Measurements from ENCODE around the gene CTNNBL1. TPM values are rescaled to one million over a fixed set of nuclear protein-coding genes. Genes with fewer than 3 reads are reported as not detected.

CTNNBL1 gene
- total RNA-seq, 4 donors from 2014 or later = 15.3 to 31.5 (median 27.2) TPM

GRCh38 chr20:37917461-37917860, 223.6 kb downstream of the CTNNBL1 start:
- Histone ChIP-seq H3K27me3 (peaks cover 0 to 95% (median 7%) of the 10 kb centered on the region in 4 donors), H3K27ac (no peak overlapping the region), H3K4me1 (peaks cover 7 to 23% (median 13%) of the 10 kb centered on the region in 3 donors), H3K36me3 (no peaks in the 10 kb centered on the region), H3K4me3 (no peak overlapping the region), H3K9me3 (no peaks in the 10 kb centered on the region)
- no peak for DNase-seq
- 66 to 67% methylated on average over 5 to 12 of the region's 12 CpGs for WGBS, 2 donors
- intact Hi-C loops (cut with DNase I) = no loop called here
- no peak for TF ChIP-seq POLR2A (IDR thresholded peaks at IDR 0.05)
- TF ChIP-seq CTCF (IDR thresholded peaks at IDR 0.05) = no peak

GRCh38 chr20:37918035-37918434, 224.2 kb downstream of the CTNNBL1 start:
- Histone ChIP-seq H3K27me3 (peaks cover 0 to 95% (median 7%) of the 10 kb centered on the region in 4 donors), H3K4me3 (no peak overlapping the region), H3K27ac (no peak overlapping the region), H3K9me3 (no peaks in the 10 kb centered on the region), H3K4me1 (peaks cover 7 to 23% (median 13%) of the 10 kb centered on the region in 3 donors), H3K36me3 (no peaks in the 10 kb centered on the region)
- intact Hi-C loops (cut with DNase I) = no loop called here
- DNase-seq = no peak
- TF ChIP-seq CTCF (IDR thresholded peaks at IDR 0.05) (no peak), POLR2A (IDR thresholded peaks at IDR 0.05) (no peak)
- 83 to 92% methylated on average over 4 to 6 of the region's 6 CpGs for WGBS, 2 donors

GRCh38 chr20:37919389-37920040, 225.7 kb downstream of the CTNNBL1 start:
- no peak for DNase-seq
- no peaks in the 10 kb centered on the region for H3K9me3 ChIP-seq
- H3K4me1 ChIP-seq = peaks cover 6 to 20% (median 13%) of the 10 kb centered on the region in 3 donors
- TF ChIP-seq CTCF (IDR thresholded peaks at IDR 0.05) (no peak), POLR2A (IDR thresholded peaks at IDR 0.05) (no peak)
- 45 to 55% methylated on average over 3 to 4 of the region's 5 CpGs for WGBS, 2 donors
- H3K4me3 ChIP-seq = no peak overlapping the region
- no peaks in the 10 kb centered on the region for H3K36me3 ChIP-seq
- peaks cover 0 to 88% (median 3%) of the 10 kb centered on the region in 4 donors for H3K27me3 ChIP-seq
- no peak overlapping the region for H3K27ac ChIP-seq
- intact Hi-C loops (cut with DNase I) = no loop called here

GRCh38 chr20:37920270-37920669, 226.4 kb downstream of the CTNNBL1 start:
- intact Hi-C loops (cut with DNase I) = no loop called here
- Histone ChIP-seq H3K27me3 (peaks cover 0 to 80% (median 0%) of the 10 kb centered on the region in 4 donors), H3K4me3 (no peak overlapping the region), H3K9me3 (no peaks in the 10 kb centered on the region), H3K27ac (no peak overlapping the region), H3K4me1 (peaks cover 0 to 13% (median 7%) of the 10 kb centered on the region in 3 donors), H3K36me3 (no peaks in the 10 kb centered on the region)
- TF ChIP-seq POLR2A (IDR thresholded peaks at IDR 0.05) (no peak), CTCF (IDR thresholded peaks at IDR 0.05) (no peak)
- DNase-seq = no peak
- WGBS, 2 donors = 34 to 100% methylated on average over 1 to 6 of the region's 6 CpGs

GRCh38 chr20:37920679-37921322, 227.0 kb downstream of the CTNNBL1 start:
- DNase-seq = no peak
- H3K4me3 ChIP-seq = no peak overlapping the region
- intact Hi-C loops (cut with DNase I) = no loop called here
- no peaks in the 10 kb centered on the region for H3K36me3 ChIP-seq
- H3K27ac ChIP-seq = no peak overlapping the region
- TF ChIP-seq POLR2A (IDR thresholded peaks at IDR 0.05) (no peak), CTCF (IDR thresholded peaks at IDR 0.05) (no peak)
- peaks cover 0 to 75% (median 0%) of the 10 kb centered on the region in 4 donors for H3K27me3 ChIP-seq
- no peaks in the 10 kb centered on the region for H3K9me3 ChIP-seq
- peaks cover 0 to 7% (median 5%) of the 10 kb centered on the region in 3 donors for H3K4me1 ChIP-seq
- WGBS, 2 donors = 100% methylated on average over 1 of the region's 1 CpG; no CpG with 5 or more reads in 1 of the 2 donors
